ENCODE measurements around the gene SNX32.

The SNX32 gene

DNA sequence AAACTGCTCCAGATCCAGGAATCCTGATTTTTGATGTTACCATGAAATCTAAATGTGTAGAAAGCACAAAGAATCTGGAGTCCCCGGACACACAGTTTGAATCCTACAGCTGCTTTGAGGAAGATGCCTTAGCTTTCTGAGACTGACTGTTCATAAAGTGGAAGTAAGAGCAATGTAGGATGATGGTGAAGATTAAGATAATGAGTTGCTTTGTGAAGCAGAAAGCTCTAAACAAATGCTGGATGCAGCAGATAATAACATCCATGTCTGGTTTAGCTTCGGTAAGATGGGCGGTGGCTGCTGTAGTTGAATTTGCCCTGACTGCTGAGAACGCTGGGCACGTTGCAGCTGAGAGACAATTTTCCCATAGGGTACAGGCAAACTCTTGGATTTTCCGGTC lies 26.8 kb upstream of the SNX32 start:
- Histone ChIP-seq H2AFZ (no peak overlapping the region), H3K36me3 (ENCODE audit: control insufficient read depth, insufficient read depth, low read length) (no peaks in the 10 kb centered on the region), H3K79me2 (no peaks in the 10 kb centered on the region), H3K4me2 (ENCODE audit: low read length) (no peak overlapping the region), H3K27me3 (ENCODE audit: control insufficient read depth, insufficient read depth, low read length) (no peaks in the 10 kb centered on the region), H3K4me3 (ENCODE audit: low read depth, low read length) (no peak overlapping the region), H3K9me3 (ENCODE audit: control insufficient read depth, low read length) (no peaks in the 10 kb centered on the region), H3K4me1 (no peaks in the 10 kb centered on the region), H3K9ac (no peak overlapping the region), H3K27ac (no peak overlapping the region)
- TF ChIP-seq, protein P1, sequence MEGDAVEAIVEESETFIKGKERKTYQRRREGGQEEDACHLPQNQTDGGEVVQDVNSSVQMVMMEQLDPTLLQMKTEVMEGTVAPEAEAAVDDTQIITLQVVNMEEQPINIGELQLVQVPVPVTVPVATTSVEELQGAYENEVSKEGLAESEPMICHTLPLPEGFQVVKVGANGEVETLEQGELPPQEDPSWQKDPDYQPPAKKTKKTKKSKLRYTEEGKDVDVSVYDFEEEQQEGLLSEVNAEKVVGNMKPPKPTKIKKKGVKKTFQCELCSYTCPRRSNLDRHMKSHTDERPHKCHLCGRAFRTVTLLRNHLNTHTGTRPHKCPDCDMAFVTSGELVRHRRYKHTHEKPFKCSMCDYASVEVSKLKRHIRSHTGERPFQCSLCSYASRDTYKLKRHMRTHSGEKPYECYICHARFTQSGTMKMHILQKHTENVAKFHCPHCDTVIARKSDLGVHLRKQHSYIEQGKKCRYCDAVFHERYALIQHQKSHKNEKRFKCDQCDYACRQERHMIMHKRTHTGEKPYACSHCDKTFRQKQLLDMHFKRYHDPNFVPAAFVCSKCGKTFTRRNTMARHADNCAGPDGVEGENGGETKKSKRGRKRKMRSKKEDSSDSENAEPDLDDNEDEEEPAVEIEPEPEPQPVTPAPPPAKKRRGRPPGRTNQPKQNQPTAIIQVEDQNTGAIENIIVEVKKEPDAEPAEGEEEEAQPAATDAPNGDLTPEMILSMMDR (IDR thresholded peaks at IDR 0.05) = no peak

DNA sequence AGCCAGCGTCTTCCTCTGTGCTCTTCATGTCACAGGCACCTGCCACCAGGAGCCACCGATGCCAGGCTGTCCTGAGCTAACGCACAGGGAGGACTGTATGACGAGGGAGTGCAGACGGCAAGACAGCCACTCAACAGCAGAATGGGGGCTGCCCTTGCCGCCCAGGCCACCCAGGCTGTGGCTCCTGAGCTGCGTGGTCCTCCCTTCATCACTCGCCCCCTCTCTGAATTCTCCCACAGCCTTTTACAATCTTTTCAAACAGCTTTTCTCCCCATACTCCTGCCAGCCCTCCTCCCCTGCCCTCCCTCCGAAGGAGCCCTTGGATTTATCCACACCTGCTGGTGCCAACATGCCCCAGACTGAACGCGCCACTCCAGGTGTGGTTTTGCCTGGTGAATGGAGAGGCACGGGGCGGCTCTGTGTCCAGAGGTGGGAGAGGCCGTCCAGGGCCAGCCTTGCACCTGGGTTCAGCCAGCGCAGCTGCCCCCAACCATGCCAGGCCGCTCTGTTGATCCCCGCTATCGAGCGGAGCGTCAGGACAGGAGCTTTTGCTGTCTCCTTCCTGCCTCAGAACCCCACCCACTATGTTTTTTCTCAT lies 24.9 kb upstream of the SNX32 start:
- no peaks in the 10 kb centered on the region for H3K27me3 ChIP-seq (ENCODE audit: control insufficient read depth, insufficient read depth, low read length)

DNA sequence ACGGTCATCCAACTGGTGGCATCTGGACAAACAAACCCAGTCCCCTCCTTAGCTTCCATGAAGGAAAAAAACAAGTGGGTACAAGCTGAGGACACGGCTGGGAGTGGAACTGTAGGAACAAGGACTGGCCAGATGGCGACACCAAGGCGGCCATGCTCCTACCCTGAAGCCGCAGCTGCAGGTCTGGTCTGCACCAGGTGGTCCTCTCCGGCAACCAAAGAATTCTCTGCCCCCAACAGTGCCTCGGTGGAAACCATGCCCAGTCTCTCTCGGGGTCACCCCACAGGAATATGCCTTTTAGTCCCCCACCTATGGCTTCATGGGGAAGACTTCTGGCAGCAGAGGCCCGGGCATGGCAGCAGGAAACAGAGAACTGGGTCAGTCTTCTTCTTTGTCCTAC lies 24.3 kb upstream of the SNX32 start:
- H2AFZ ChIP-seq = no peak overlapping the region
- H3K9ac ChIP-seq = no peak overlapping the region
- no peak overlapping the region for H3K4me3 ChIP-seq (ENCODE audit: low read depth, low read length)
- H3K79me2 ChIP-seq = no peaks in the 10 kb centered on the region
- no peaks in the 10 kb centered on the region for H3K36me3 ChIP-seq (ENCODE audit: control insufficient read depth, insufficient read depth, low read length)
- H3K9me3 ChIP-seq (ENCODE audit: control insufficient read depth, low read length) = no peaks in the 10 kb centered on the region
- TF ChIP-seq, protein P1 (IDR thresholded peaks at IDR 0.05) = no peak
- no peaks in the 10 kb centered on the region for H3K27me3 ChIP-seq (ENCODE audit: control insufficient read depth, insufficient read depth, low read length)
- no peak overlapping the region for H3K4me2 ChIP-seq (ENCODE audit: low read length)
- no peaks in the 10 kb centered on the region for H3K4me1 ChIP-seq
- no peak overlapping the region for H3K27ac ChIP-seq

More for the DNA sequence above, 24.9 kb upstream of the SNX32 start:
- Histone ChIP-seq H2AFZ (no peak overlapping the region), H3K79me2 (no peaks in the 10 kb centered on the region), H3K4me3 (ENCODE audit: low read depth, low read length) (no peak overlapping the region), H3K36me3 (ENCODE audit: control insufficient read depth, insufficient read depth, low read length) (no peaks in the 10 kb centered on the region), H3K4me2 (ENCODE audit: low read length) (no peak overlapping the region), H3K9ac (no peak overlapping the region), H3K9me3 (ENCODE audit: control insufficient read depth, low read length) (no peaks in the 10 kb centered on the region), H3K4me1 (no peaks in the 10 kb centered on the region), H3K27ac (no peak overlapping the region)
- TF ChIP-seq, protein P1 (IDR thresholded peaks at IDR 0.05) = no peak

DNA sequence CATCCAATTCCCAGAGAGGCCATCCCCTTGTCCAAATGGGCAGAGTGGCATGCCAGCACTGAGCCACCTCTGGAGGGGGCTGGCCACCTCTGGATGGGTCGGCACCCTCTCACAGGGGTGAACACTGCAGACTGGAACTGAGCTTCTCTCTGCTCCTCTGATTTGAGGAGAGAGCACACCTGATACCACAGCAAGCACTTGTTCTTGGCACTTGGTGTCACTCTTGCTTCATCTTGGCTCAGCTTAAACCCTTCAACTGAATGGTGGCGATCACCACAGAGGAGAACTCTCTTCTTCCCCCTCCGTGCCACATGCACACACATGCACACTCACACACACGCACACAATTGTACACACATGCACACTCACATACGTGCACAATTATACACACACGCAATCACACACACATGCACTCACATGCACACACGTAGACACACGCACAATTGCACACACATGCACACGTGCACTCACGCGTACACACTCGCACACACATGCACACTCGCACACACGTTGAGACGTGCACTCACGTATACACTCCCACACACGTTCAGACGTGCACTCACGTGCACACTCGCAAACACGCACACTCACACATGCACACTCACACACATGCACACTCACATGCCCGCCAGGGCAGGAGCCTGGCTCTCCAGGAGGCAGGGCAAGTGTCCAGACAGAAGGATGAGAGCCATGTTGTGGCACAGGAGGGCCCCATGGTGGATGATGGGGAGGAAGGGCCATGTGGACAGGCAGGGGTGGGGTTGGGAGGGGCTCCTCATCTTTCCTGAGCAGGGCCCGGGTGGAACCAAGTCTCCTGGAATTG lies 23.5 kb upstream of the SNX32 start:
- Histone ChIP-seq H3K9me3 (ENCODE audit: control insufficient read depth, low read length) (no peaks in the 10 kb centered on the region), H3K79me2 (no peaks in the 10 kb centered on the region), H3K4me3 (ENCODE audit: low read depth, low read length) (no peak overlapping the region), H3K36me3 (ENCODE audit: control insufficient read depth, insufficient read depth, low read length) (no peaks in the 10 kb centered on the region), H3K9ac (no peak overlapping the region), H3K4me2 (ENCODE audit: low read length) (no peak overlapping the region), H2AFZ (no peak overlapping the region), H3K27ac (no peak overlapping the region), H3K27me3 (ENCODE audit: control insufficient read depth, insufficient read depth, low read length) (no peaks in the 10 kb centered on the region), H3K4me1 (no peaks in the 10 kb centered on the region)
- TF ChIP-seq, protein P1 (IDR thresholded peaks at IDR 0.05) = no peak
